Mesothelial cell of epicardium (in vitro differentiated cells): ENCODE measurements around the gene ATXN7L3. TPM values are rescaled to one million over a fixed set of nuclear protein-coding genes. Genes with fewer than 3 reads are reported as not detected.

Experiments used
- DNase-seq, 2 experiments: peaks; one replicate each; pipeline ENCODE4 v3.0.0; 2021; ENCODE audit warnings: low spot score in 2 of 2; ENCODE audit not compliant: unreplicated experiment in 2 of 2
- H3K27ac Mint-ChIP-seq: 2 replicates; pipeline ENCODE4 v1.8.0; 2021; ENCODE audit warnings: mixed read lengths
- H3K27me3 Mint-ChIP-seq: 2 replicates; pipeline ENCODE4 v1.8.0; 2021; ENCODE audit warnings: low read depth, mixed read lengths
- H3K36me3 Mint-ChIP-seq: 2 replicates; pipeline ENCODE4 v1.8.0; 2021; ENCODE audit warnings: mixed read lengths
- H3K4me1 Mint-ChIP-seq: 2 replicates; pipeline ENCODE4 v1.8.0; 2021; ENCODE audit warnings: mixed read lengths
- H3K4me3 Mint-ChIP-seq: 2 replicates; pipeline ENCODE4 v1.8.0; 2021; ENCODE audit warnings: mild to moderate bottlenecking, moderate library complexity, mixed read lengths
- H3K9me3 Mint-ChIP-seq: 2 replicates; pipeline ENCODE4 v1.8.0; 2021; ENCODE audit warnings: mixed read lengths
- total RNA-seq: library from RNA; stranded (reverse); gene quantifications from 3 replicates; pipeline ENCODE4 v1.2.1, GENCODE V29; 2021
- TF ChIP-seq, protein P1 (sequence below): fragments of 200-600 bp; sonication (generic); IDR thresholded peaks from one replicate; pipeline ENCODE4 v1.5.0; 2021; ENCODE audit warnings: antibody characterized with exemption; ENCODE audit not compliant: unreplicated experiment

The ATXN7L3 gene
- total RNA-seq, 1 donor from 2014 or later = 137 TPM

DNA sequence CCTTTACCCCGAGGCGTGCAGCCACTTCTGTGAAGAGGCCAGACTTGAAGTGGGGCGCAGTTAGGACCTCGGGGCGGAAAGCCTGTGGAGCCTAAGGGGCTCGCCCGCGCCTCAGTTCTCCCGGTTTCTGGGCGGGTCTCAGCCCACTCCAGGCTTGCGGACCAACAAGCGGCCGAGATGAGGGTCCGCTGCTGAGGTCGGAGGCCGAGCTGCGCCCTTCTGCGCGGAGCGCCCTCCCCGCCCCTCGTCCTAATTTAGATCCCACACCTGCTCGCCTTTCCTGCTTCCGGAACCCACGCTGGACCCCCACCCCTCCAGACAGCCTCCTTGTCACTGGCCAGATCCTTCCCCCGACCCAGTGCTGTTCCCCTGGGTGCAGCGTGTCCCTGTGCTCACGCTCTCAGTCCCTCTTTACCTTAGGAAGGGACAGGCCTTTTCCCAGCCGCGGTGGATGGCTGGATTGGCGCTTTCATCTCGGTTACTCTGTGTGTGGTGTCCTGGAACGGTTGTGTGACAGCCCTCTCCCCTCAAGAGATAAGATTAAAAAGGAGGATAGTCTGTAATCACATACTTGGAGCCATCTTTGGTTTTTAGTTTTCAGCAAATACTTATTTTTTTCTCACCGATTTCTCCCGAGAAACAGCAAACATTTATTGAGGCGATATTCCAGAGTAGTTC is 933 bp upstream of the ATXN7L3 start:
- Mint-ChIP-seq H3K27ac (peak overlapping the region; percentile 96), H3K4me3 (peak overlapping the region; percentile 87), H3K4me1 (peaks cover 37% of the 10 kb centered on the region), H3K27me3 (no peaks in the 10 kb centered on the region), H3K9me3 (no peaks in the 10 kb centered on the region), H3K36me3 (peaks cover 9% of the 10 kb centered on the region)
- TF ChIP-seq, protein P1, sequence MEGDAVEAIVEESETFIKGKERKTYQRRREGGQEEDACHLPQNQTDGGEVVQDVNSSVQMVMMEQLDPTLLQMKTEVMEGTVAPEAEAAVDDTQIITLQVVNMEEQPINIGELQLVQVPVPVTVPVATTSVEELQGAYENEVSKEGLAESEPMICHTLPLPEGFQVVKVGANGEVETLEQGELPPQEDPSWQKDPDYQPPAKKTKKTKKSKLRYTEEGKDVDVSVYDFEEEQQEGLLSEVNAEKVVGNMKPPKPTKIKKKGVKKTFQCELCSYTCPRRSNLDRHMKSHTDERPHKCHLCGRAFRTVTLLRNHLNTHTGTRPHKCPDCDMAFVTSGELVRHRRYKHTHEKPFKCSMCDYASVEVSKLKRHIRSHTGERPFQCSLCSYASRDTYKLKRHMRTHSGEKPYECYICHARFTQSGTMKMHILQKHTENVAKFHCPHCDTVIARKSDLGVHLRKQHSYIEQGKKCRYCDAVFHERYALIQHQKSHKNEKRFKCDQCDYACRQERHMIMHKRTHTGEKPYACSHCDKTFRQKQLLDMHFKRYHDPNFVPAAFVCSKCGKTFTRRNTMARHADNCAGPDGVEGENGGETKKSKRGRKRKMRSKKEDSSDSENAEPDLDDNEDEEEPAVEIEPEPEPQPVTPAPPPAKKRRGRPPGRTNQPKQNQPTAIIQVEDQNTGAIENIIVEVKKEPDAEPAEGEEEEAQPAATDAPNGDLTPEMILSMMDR = no peak
- DNase-seq = no peak

- H3K4me1 Mint-ChIP-seq = peaks cover 36% of the 10 kb centered on the region
- peak overlapping the region; percentile 90 for H3K27ac Mint-ChIP-seq
- TF ChIP-seq, protein P1 = no peak
- H3K4me3 Mint-ChIP-seq = peak overlapping the region; percentile 75
- no peaks in the 10 kb centered on the region for H3K27me3 Mint-ChIP-seq
- peaks cover 12% of the 10 kb centered on the region for H3K36me3 Mint-ChIP-seq
- peak; percentile 58 to 66 for DNase-seq
- no peaks in the 10 kb centered on the region for H3K9me3 Mint-ChIP-seq
Observed at GRCh38 chr17:44198721-44199552, 747 bp downstream of the ATXN7L3 start.

DNA sequence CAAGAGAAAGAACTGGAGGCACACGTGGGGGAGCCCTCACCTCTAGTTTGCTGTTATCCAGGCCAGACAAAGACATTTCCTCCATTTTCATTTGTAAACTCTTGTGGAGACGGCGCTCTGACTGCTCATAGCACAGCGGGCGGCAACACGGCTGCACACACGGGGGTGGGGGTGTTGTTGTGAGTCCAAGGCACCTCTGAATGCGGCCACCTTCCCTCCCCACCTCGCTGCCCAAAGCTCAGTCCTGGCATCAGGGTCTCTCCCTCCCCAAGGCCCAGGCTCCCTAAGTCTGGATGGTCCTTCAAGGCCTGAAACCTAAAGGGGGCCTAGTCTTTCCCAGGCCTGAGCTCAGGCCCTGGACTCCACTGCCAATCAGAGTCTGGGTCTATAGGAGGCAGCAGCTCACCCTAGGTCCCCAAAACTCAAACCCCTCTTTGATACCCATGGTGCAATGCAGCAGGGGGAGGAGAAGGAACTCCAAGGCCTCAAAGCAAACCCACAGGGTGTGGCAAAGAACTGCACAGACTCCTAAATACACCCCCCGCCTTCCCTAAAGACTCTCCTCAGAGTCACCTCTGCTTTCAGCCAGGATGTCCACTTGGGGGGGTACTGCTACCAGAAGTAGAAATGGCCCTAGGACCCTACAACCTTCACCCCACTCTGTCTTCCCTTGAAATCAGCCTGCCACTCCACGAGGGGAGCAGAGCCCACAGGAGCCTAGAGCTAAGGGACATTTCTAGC is 1.5 kb downstream of the ATXN7L3 start:
- H3K27ac Mint-ChIP-seq = peak overlapping the region; percentile 90
- no peaks in the 10 kb centered on the region for H3K27me3 Mint-ChIP-seq
- TF ChIP-seq, protein P1 = no peak
- peaks cover 28% of the 10 kb centered on the region for H3K4me1 Mint-ChIP-seq
- H3K9me3 Mint-ChIP-seq = no peaks in the 10 kb centered on the region
- peaks cover 12% of the 10 kb centered on the region for H3K36me3 Mint-ChIP-seq
- H3K4me3 Mint-ChIP-seq = peak overlapping the region; percentile 75
- DNase-seq = no peak

DNA sequence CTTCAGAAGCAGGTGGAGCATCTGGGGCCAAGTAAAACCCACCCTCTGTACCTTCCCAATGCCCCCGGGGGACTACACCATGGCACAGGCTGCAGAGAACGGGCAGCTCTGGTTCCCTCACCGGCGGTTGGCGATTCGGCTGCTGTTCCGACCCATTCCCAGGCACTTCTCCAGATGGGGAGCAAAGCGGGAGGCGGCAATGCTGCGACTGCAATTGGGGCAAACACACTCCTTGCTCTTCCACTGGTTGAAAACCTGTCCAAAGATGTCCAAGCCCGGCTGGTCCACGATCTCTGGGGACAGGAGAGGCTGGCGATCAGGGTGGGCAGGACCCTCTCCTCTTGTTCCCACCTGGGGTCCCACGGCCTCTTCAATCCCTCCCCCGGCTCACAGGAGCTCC is 2.6 kb downstream of the ATXN7L3 start:
- Mint-ChIP-seq H3K27ac (no peak overlapping the region), H3K4me3 (no peak overlapping the region), H3K4me1 (peaks cover 29% of the 10 kb centered on the region)

More for the DNA sequence above, 2.6 kb downstream of the ATXN7L3 start:
- H3K36me3 Mint-ChIP-seq = peaks cover 14% of the 10 kb centered on the region
- H3K27me3 Mint-ChIP-seq = no peaks in the 10 kb centered on the region
- TF ChIP-seq, protein P1 = no peak
- DNase-seq = no peak
- no peaks in the 10 kb centered on the region for H3K9me3 Mint-ChIP-seq
